SK-N-SH (cell line): ENCODE results near the gene EPS8L2. TPM values are rescaled to one million over a fixed set of nuclear protein-coding genes. Genes with fewer than 3 reads are reported as not detected.

Experiments
- CTCF ChIA-PET: fragments of 300-600, 350-600 bp; formaldehyde crosslinking; extraction: SDS; loops from one replicate; lab custom pipeline; 2021; lab: Yijun Ruan, JAX
- POLR2A ChIA-PET: fragments of 350-600 bp; sonication (Branson Sonifier 250); formaldehyde crosslinking; extraction: SDS; loops from one replicate; lab custom pipeline; 2020; ENCODE audit warnings: antibody characterized with exemption, inconsistent platforms; lab: Yijun Ruan, JAX
- DNase-seq: peaks from one replicate; pipeline ENCODE4 v3.0.0; 2012
- H2AFZ ChIP-seq: fragments of 200-600 bp; sonication (generic); 2 replicates; pipeline ENCODE4 v1.8.1; 2016; ENCODE audit warnings: antibody characterized with exemption, mild to moderate bottlenecking, low read depth
- H3F3A ChIP-seq: fragments of 200-600 bp; sonication (generic); replicated peaks from 2 replicates; pipeline ENCODE3; 2016; ENCODE audit warnings: antibody characterized with exemption, mild to moderate bottlenecking; ENCODE audit not compliant: insufficient read depth
- H3K27ac ChIP-seq, 2 experiments: fragments of 200-500 bp in 1 of 2; fragments of 200-600 bp in 1 of 2; sonication (Bioruptor generic) in 1 of 2; sonication (generic), shearing (Covaris generic) in 1 of 2; 2 replicates each; pipeline versions ENCODE4 v1.5.1 to v1.6.1; 2014 to 2016; ENCODE audit warnings: low read depth in 2 of 2, inconsistent platforms in 1 of 2, low read length in 1 of 2, mild to moderate bottlenecking in 1 of 2, mixed read lengths in 1 of 2
- H3K27me3 ChIP-seq: fragments of 200-600 bp; sonication (generic), shearing (Covaris generic); 2 replicates; pipeline ENCODE4 v1.6.1; 2016; ENCODE audit warnings: mixed run types; ENCODE audit not compliant: insufficient read depth
- H3K36me3 ChIP-seq, 2 experiments: fragments of 200-500 bp in 1 of 2; fragments of 200-600 bp in 1 of 2; sonication (Bioruptor generic) in 1 of 2; sonication (generic) in 1 of 2; replicated peaks in 1 of 2; 2 replicates each; pipeline versions ENCODE3 to v1.5.1; 2014 to 2016; ENCODE audit warnings: low read length in 1 of 2, mild to moderate bottlenecking in 1 of 2; ENCODE audit not compliant: insufficient read depth in 2 of 2, control insufficient read depth in 1 of 2
- H3K4me1 ChIP-seq, 2 experiments: fragments of 200-500 bp in 1 of 2; fragments of 200-600 bp in 1 of 2; sonication (Bioruptor generic) in 1 of 2; sonication (generic), shearing (Covaris generic) in 1 of 2; 2 replicates each; pipeline versions ENCODE4 v1.5.1 to v1.6.1; 2014 to 2016; ENCODE audit warnings: low read depth in 1 of 2, low read length in 1 of 2, mixed run types in 1 of 2; ENCODE audit not compliant: insufficient read depth in 2 of 2, control insufficient read depth in 1 of 2
- H3K4me2 ChIP-seq: fragments of 200-600 bp; sonication (generic), shearing (Covaris generic); 2 replicates; pipeline ENCODE4 v1.6.1; 2017; ENCODE audit warnings: mixed run types
- H3K4me3 ChIP-seq, 2 experiments: fragments of 200-500 bp in 1 of 2; fragments of 200-600 bp in 1 of 2; sonication (Bioruptor generic) in 1 of 2; sonication (generic), shearing (Covaris generic) in 1 of 2; 2 replicates each; pipeline versions ENCODE4 v1.5.1 to v1.8.1; 2014 to 2016; ENCODE audit warnings: low read depth in 2 of 2, inconsistent platforms in 1 of 2, low read length in 1 of 2, mild to moderate bottlenecking in 1 of 2, mixed read lengths in 1 of 2, moderate library complexity in 1 of 2
- H3K79me2 ChIP-seq: fragments of 200-600 bp; sonication (generic); 2 replicates; pipeline ENCODE4 v1.8.1; 2017; ENCODE audit warnings: mild to moderate bottlenecking; ENCODE audit not compliant: insufficient read depth
- H3K9ac ChIP-seq: fragments of 200-600 bp; sonication (generic); 2 replicates; pipeline ENCODE4 v1.6.1; 2017; ENCODE audit warnings: mixed run types
- H3K9me2 ChIP-seq: fragments of 200-600 bp; sonication (generic); 2 replicates; pipeline ENCODE4 v1.6.1; 2017; ENCODE audit warnings: mixed run types
- H3K9me3 ChIP-seq: fragments of 200-600 bp; sonication (generic); 2 replicates; pipeline ENCODE4 v1.6.1; 2017; ENCODE audit warnings: mixed run types, mild to moderate bottlenecking, moderate library complexity
- H4K20me1 ChIP-seq: fragments of 200-600 bp; sonication (generic); 2 replicates; pipeline ENCODE4 v1.6.1; 2017; ENCODE audit warnings: mild to moderate bottlenecking, mixed run types; ENCODE audit not compliant: insufficient read depth
- ELF1 ChIP-seq: IDR thresholded peaks from 2 replicates; pipeline ENCODE4 v1.4.0; 2012
- EP300 ChIP-seq, 2 experiments: IDR thresholded peaks; 2 replicates each; pipeline versions ENCODE4 v1.4.0 to v1.6.1; 2012; ENCODE audit warnings: borderline replicate concordance in 1 of 2, low read depth in 1 of 2, low read length in 1 of 2
- EZH2phosphoT487 ChIP-seq: fragments of 200-600 bp; sonication (generic); IDR thresholded peaks from 2 replicates; pipeline ENCODE4 v1.6.1; 2017; ENCODE audit warnings: low read depth, mixed run types, mild to moderate bottlenecking, antibody characterized with exemption, moderate library complexity, borderline replicate concordance
- FOSL2 ChIP-seq: IDR thresholded peaks from 2 replicates; pipeline ENCODE4 v1.4.0; 2012; ENCODE audit warnings: low read depth, mild to moderate bottlenecking, moderate library complexity, borderline replicate concordance
- FOXJ3 ChIP-seq: sonication (generic); formaldehyde crosslinking; IDR thresholded peaks from 2 replicates; pipeline ENCODE4 v1.5.1; 2020; ENCODE audit warnings: mild to moderate bottlenecking, missing genetic modification reagents
- GABPA ChIP-seq: IDR thresholded peaks from 2 replicates; pipeline ENCODE4 v1.4.0; 2012; ENCODE audit warnings: low read depth, mild to moderate bottlenecking
- JUND ChIP-seq: IDR thresholded peaks from 2 replicates; pipeline ENCODE4 v1.4.0; 2012
- MXI1 ChIP-seq: IDR thresholded peaks from 2 replicates; pipeline ENCODE4 v1.6.1; 2012; ENCODE audit warnings: mild to moderate bottlenecking, low read depth, low read length, improper control_type of control experiment
- RAD21 ChIP-seq: IDR thresholded peaks from 2 replicates; pipeline ENCODE4 v1.6.1; 2012; ENCODE audit warnings: mild to moderate bottlenecking, low read length
- RFX5 ChIP-seq: IDR thresholded peaks from 2 replicates; pipeline ENCODE4 v1.6.1; 2012; ENCODE audit warnings: mild to moderate bottlenecking, improper control_type of control experiment, low read length
- TEAD4 ChIP-seq: IDR thresholded peaks from 2 replicates; pipeline ENCODE4 v1.4.0; 2012; ENCODE audit warnings: mild to moderate bottlenecking, borderline replicate concordance; ENCODE audit not compliant: insufficient read depth
- USF2 ChIP-seq: fragments of 150-350 bp; IDR thresholded peaks from 2 replicates; pipeline ENCODE4 v1.6.1; 2017; ENCODE audit warnings: antibody characterized with exemption, low read length, low read depth, borderline replicate concordance
- YY1 ChIP-seq: IDR thresholded peaks from 2 replicates; pipeline ENCODE4 v1.4.0; 2012; ENCODE audit warnings: low read depth, mild to moderate bottlenecking
- ZBTB33 ChIP-seq: IDR thresholded peaks from 2 replicates; pipeline ENCODE4 v1.4.0; 2012; ENCODE audit warnings: low read depth, borderline replicate concordance
- WGBS: methylation state at CpG from one replicate; pipeline ENCODE4 v1.1.6; 2017; ENCODE audit warnings: low lambda C conversion rate; 5-methylcytosine and 5-hydroxymethylcytosine counted together
- polyA plus RNA-seq, 3 experiments: library from polyadenylated mRNA; depleted of rRNA; stranded (reverse); fragments of >200 nt; gene quantifications; 2 replicates each; pipeline ENCODE4 v1.2.3, GENCODE V29; 2012

EPS8L2 gene
- polyA plus RNA-seq, 1 of the 3 experiments (the other 2 are of a cell fraction), result 0.74 TPM

DNA sequence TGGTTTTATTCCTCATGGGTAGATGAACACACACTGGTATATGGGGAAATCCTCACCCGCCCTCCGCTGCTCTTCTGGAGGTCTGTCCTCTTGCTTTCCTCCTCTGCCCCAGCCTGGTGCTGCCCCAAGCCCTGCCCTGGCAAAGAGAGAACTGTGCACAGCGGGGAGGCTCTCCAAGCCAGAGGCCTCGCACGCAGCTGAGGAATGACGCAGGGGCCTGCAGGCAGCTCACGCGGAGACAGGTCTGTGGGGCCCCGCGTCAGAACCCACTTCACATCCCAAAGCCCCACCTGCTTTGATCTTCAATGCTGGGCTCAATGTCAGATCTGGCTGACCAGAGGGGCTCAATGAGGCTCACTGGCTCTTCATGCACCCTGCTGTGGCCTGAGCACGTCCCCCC, 61.2 kb downstream of the EPS8L2 start:
- CTCF ChIA-PET, result interaction anchor here (1.5 to 6.3 kb wide), 2 partner anchors 9 to 13 kb away, joined by 3 to 31 read pairs; partner anchors contain the start of gene GATD1
- Histone ChIP-seq H3K4me2 (no peak overlapping the region), H4K20me1 (peaks cover 10% of the 10 kb centered on the region), H3F3A (peaks cover 15% of the 10 kb centered on the region), H3K4me3 (no peak overlapping the region), H3K4me1 (peaks cover 5 to 7% of the 10 kb centered on the region in 2 experiments; a peak in 2 of 4 replicates), H3K9me3 (no peaks in the 10 kb centered on the region), H3K9ac (no peak overlapping the region), H3K36me3 (peaks cover 13 to 59% of the 10 kb centered on the region in 2 experiments), H2AFZ (no peak overlapping the region), H3K27me3 (no peaks in the 10 kb centered on the region), H3K79me2 (peaks cover 13% of the 10 kb centered on the region), H3K9me2 (no peaks in the 10 kb centered on the region), H3K27ac (no peak overlapping the region)
- TF ChIP-seq RFX5, result no peak
- no peak for TF ChIP-seq JUND
- no peak for TF ChIP-seq ELF1
- TF ChIP-seq MXI1, result no peak
- no peak for TF ChIP-seq TEAD4
- no peak for TF ChIP-seq FOXJ3 (CRISPR knock-in tag)
- TF ChIP-seq EZH2phosphoT487, result no peak
- no peak for TF ChIP-seq YY1
- TF ChIP-seq GABPA, result no peak
- no peak for TF ChIP-seq ZBTB33
- no peak for TF ChIP-seq FOSL2
- 96% methylated on average over 11 of the region's 11 CpGs for WGBS
- no peak for DNase-seq
- POLR2A ChIA-PET, result no interaction called here

DNA sequence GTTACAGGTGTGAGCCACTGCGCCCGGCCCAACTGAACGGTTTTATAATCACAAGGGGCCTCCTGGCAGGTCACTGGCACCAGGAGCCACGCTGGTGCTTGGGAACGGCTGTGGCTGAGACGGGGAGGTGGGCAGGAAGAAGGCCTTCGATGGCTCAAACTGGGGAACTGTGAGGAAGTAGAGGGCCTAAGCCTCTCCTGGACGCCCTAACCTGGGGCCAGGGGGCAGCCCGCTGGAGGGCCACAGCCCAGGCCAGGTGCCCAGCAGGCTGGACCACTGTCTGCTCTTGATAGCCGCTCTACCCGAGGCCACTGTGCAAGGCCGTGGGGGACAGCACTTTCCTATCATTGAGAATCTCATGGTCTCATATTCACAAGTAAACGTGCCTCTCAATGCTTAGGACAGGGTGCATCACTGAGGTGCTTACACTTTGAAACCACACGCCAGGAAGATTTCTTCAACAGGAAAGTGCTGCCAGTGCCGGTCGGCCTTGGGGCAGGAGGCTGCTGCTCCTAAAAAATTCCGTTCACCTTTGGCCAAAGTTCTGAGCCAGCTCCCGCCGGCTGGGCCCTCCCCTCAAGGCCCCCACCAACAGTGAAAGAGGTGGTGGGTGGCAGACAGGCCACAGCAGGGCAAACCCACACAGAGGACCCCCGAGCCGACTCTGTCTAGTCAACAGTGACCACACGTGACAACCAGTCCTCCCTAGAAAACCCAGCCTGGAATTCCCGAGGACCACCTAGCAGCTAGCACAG, 64.0 kb downstream of the EPS8L2 start:
- Histone ChIP-seq H3K79me2 (peaks cover 41% of the 10 kb centered on the region), H3K27ac (no peak overlapping the region), H3F3A (peaks cover 3% of the 10 kb centered on the region), H3K36me3 (peaks cover 3 to 61% of the 10 kb centered on the region in 2 experiments), H3K9me3 (no peaks in the 10 kb centered on the region), H3K4me1 (peaks cover 2 to 3% of the 10 kb centered on the region in 2 experiments; a peak in 2 of 4 replicates), H3K27me3 (no peaks in the 10 kb centered on the region), H2AFZ (no peak overlapping the region), H4K20me1 (peaks cover 31% of the 10 kb centered on the region), H3K4me3 (no peak overlapping the region), H3K9ac (no peak overlapping the region), H3K9me2 (no peaks in the 10 kb centered on the region), H3K4me2 (no peak overlapping the region)
- DNase-seq, result no peak
- TF ChIP-seq USF2, result no peak
- no peak for TF ChIP-seq JUND
- TF ChIP-seq EP300 (IDR thresholded peaks at IDR 0.05; ENCODE audit: borderline replicate concordance in 1 of 2, low read depth in 1 of 2, low read length in 1 of 2), result no peak
- TF ChIP-seq RAD21, result no peak
- ChIA-PET POLR2A (no interaction called here), CTCF (interaction anchor here (1.1 to 1.6 kb wide), 3 partner anchors 14 to 42 kb away, joined by 3 to 10 read pairs (median 5); partner anchors contain the start of gene TALDO1)
- WGBS, result 91% methylated on average over 19 of the region's 23 CpGs
